ENCODE measurements around the gene TNFAIP3.

DNA sequence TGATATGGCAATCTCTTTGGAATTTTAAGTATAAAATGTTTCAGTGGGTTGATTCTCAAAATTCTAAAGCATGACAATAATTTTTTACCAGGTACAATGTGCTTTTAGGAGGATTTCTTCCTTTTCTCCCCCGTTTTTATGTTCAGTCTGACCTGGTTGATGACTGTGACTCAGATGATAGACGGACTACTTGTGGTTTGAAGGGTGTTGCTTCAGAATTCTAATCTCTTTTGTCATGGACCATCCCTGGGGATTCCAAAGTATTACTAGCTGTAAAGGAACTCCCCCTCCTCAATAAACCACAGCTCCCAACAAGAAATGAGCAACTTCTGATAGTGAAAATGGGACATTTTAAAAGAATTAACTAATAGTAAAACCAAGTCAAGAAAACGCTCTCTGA is 34.9 kb upstream of the TNFAIP3 start:
- TF ChIP-seq ZNF274 (IDR thresholded peaks at IDR 0.05; ENCODE audit: low read depth, low read length) (no peak), SUZ12 (IDR thresholded peaks at IDR 0.05; ENCODE audit: extremely low read depth, insufficient read depth, insufficient read length) (no peak), YY1 (IDR thresholded peaks at IDR 0.05; ENCODE audit: insufficient read depth, insufficient read length) (no peak)

Measured in NT2/D1 (cell line).